Measurements from ENCODE around the gene KRTAP4-1. TPM values are rescaled to one million over a fixed set of nuclear protein-coding genes. Genes with fewer than 3 reads are reported as not detected.

The KRTAP4-1 gene
- total and polyA plus RNA-seq, 12 donors, result not detected

GRCh38 chr17:41147531-41148204, 37.0 kb downstream of the KRTAP4-1 start:
- Histone ChIP-seq H3K4me3 (no peak overlapping the region), H3K27ac (no peak overlapping the region), H3K27me3 (peaks cover 5% of the 10 kb centered on the region), H3K4me1 (replicated peaks in 1 of 2) (no peaks in the 10 kb centered on the region), H3K36me3 (replicated peaks in 1 of 2) (no peaks in the 10 kb centered on the region), H3K9me3 (replicated peaks in 1 of 3) (no peaks in the 10 kb centered on the region)
- DNase-seq, result no peak
- intact Hi-C loops (cut with DNase I), result no loop called here
- 85 to 94% (median 88%) methylated on average over 2 of the region's 2 CpGs for WGBS, 4 donors
- TF ChIP-seq POLR2A (IDR thresholded peaks at IDR 0.05) (no peak), CTCF (IDR thresholded peaks at IDR 0.05) (no peak)

GRCh38 chr17:41145261-41145660, 39.5 kb downstream of the KRTAP4-1 start:
- Histone ChIP-seq H3K9me3 (replicated peaks in 1 of 3) (peaks cover 0 to 4% (median 0%) of the 10 kb centered on the region in 3 donors), H3K27me3 (peaks cover 5% of the 10 kb centered on the region), H3K4me3 (no peak overlapping the region), H3K27ac (no peak overlapping the region), H3K4me1 (replicated peaks in 1 of 2) (no peaks in the 10 kb centered on the region), H3K36me3 (replicated peaks in 1 of 2) (no peaks in the 10 kb centered on the region)
- intact Hi-C loops (cut with DNase I), result no loop called here
- TF ChIP-seq POLR2A (IDR thresholded peaks at IDR 0.05) (no peak), CTCF (IDR thresholded peaks at IDR 0.05) (no peak)
- no peak for DNase-seq
- 78 to 87% (median 79%) methylated on average over 2 of the region's 2 CpGs for WGBS, 4 donors

GRCh38 chr17:41144846-41145245, 39.9 kb downstream of the KRTAP4-1 start:
- intact Hi-C loops (cut with DNase I), result no loop called here
- Histone ChIP-seq H3K4me3 (no peak overlapping the region), H3K9me3 (replicated peaks in 1 of 3) (peaks cover 0 to 4% (median 0%) of the 10 kb centered on the region in 3 donors), H3K4me1 (replicated peaks in 1 of 2) (no peaks in the 10 kb centered on the region), H3K27ac (no peak overlapping the region), H3K27me3 (peaks cover 5% of the 10 kb centered on the region), H3K36me3 (replicated peaks in 1 of 2) (no peaks in the 10 kb centered on the region)
- DNase-seq, result no peak
- WGBS, 4 donors, result 81 to 93% (median 84%) methylated on average over 1 of the region's 1 CpG
- TF ChIP-seq POLR2A (IDR thresholded peaks at IDR 0.05) (no peak), CTCF (IDR thresholded peaks at IDR 0.05) (no peak)

GRCh38 chr17:41141361-41141760, 43.4 kb downstream of the KRTAP4-1 start:
- no peak for DNase-seq
- Histone ChIP-seq H3K27me3 (no peaks in the 10 kb centered on the region), H3K4me1 (replicated peaks in 1 of 2) (no peaks in the 10 kb centered on the region), H3K9me3 (replicated peaks in 1 of 3) (peaks cover 0 to 4% (median 0%) of the 10 kb centered on the region in 3 donors), H3K36me3 (replicated peaks in 1 of 2) (no peaks in the 10 kb centered on the region), H3K27ac (no peak overlapping the region), H3K4me3 (no peak overlapping the region)
- no peak for TF ChIP-seq CTCF (IDR thresholded peaks at IDR 0.05)
- no peak for TF ChIP-seq POLR2A (IDR thresholded peaks at IDR 0.05)
- intact Hi-C loops (cut with DNase I), result no loop called here

Measured in adrenal gland (tissue), 12 donors.